SH-SY5Y (cell line): ENCODE measurements around the gene CYP4B1.

Experiments
- GATA2 ChIP-seq: IDR thresholded peaks from 2 replicates; pipeline ENCODE4 v1.6.1; 2011; ENCODE audit warnings: mild to moderate bottlenecking, low read depth, low read length
- GATA3 ChIP-seq: IDR thresholded peaks from 2 replicates; pipeline ENCODE4 v1.6.1; 2011; ENCODE audit warnings: low read depth, mild to moderate bottlenecking, low read length, moderate library complexity

- no peak for TF ChIP-seq GATA2
- no peak for TF ChIP-seq GATA3
Measured at GRCh38 chr1:46830665-46831322, 31.9 kb downstream of the CYP4B1 start.
